Neural progenitor cell (in vitro differentiated cells): ENCODE measurements around the gene WDR93. TPM values are rescaled to one million over a fixed set of nuclear protein-coding genes. Genes with fewer than 3 reads are reported as not detected.

Experiments used
- DNase-seq: peaks from one replicate; pipeline ENCODE4 v3.0.0-alpha.2; 2016; ENCODE audit warnings: low spot score
- H2AFZ ChIP-seq: fragments of 200-600 bp; sonication (generic); replicated peaks from 2 replicates; pipeline ENCODE4 v1.6.1; 2016; ENCODE audit warnings: antibody characterized with exemption
- H3F3A ChIP-seq: fragments of 200-600 bp; sonication (generic); 2 replicates; pipeline ENCODE4 v1.6.1; 2016; ENCODE audit warnings: antibody characterized with exemption, low read depth
- H3K27ac ChIP-seq: fragments of 200-600 bp; sonication (generic); 2 replicates; pipeline ENCODE4 v1.5.1; 2016; ENCODE audit warnings: mild to moderate bottlenecking
- H3K27me3 ChIP-seq: fragments of 200-600 bp; sonication (generic); 2 replicates; pipeline ENCODE4 v1.6.1; 2016; ENCODE audit warnings: mild to moderate bottlenecking, moderate library complexity
- H3K36me3 ChIP-seq: fragments of 200-600 bp; sonication (generic); 2 replicates; pipeline ENCODE4 v1.5.1; 2016
- H3K4me1 ChIP-seq: fragments of 200-600 bp; sonication (generic); 2 replicates; pipeline ENCODE4 v1.6.1; 2016; ENCODE audit warnings: mixed run types
- H3K4me2 ChIP-seq: fragments of 200-600 bp; sonication (generic); 2 replicates; pipeline ENCODE4 v1.6.1; 2016
- H3K4me3 ChIP-seq: fragments of 200-600 bp; sonication (generic); 2 replicates; pipeline ENCODE4 v1.5.1; 2016
- H3K79me2 ChIP-seq: fragments of 200-600 bp; sonication (generic); 2 replicates; pipeline ENCODE4 v1.6.1; 2016; ENCODE audit warnings: low read depth
- H3K9ac ChIP-seq: fragments of 200-600 bp; sonication (generic); 2 replicates; pipeline ENCODE4 v1.6.1; 2016
- H3K9me3 ChIP-seq: fragments of 200-600 bp; sonication (generic); 2 replicates; pipeline ENCODE4 v1.5.1; 2016; ENCODE audit warnings: low read depth
- H4K20me1 ChIP-seq: fragments of 200-600 bp; sonication (generic); 2 replicates; pipeline ENCODE4 v1.6.1; 2016; ENCODE audit warnings: low read depth
- H3K27ac Mint-ChIP-seq: 3 replicates; pipeline ENCODE4 v1.8.0; 2021; ENCODE audit warnings: mixed read lengths
- H3K27me3 Mint-ChIP-seq: 2 replicates; pipeline ENCODE4 v1.8.0; 2022; ENCODE audit warnings: low read depth, mild to moderate bottlenecking, inconsistent platforms, moderate library complexity, mixed read lengths; ENCODE audit not compliant: insufficient read depth
- H3K36me3 Mint-ChIP-seq: 3 replicates; pipeline ENCODE4 v1.8.0; 2021; ENCODE audit warnings: mixed read lengths
- H3K4me1 Mint-ChIP-seq: 3 replicates; pipeline ENCODE4 v1.8.0; 2021; ENCODE audit warnings: mixed read lengths
- H3K4me3 Mint-ChIP-seq: 3 replicates; pipeline ENCODE4 v1.8.0; 2021; ENCODE audit warnings: mild to moderate bottlenecking, moderate library complexity, mixed read lengths
- H3K9me3 Mint-ChIP-seq: 3 replicates; pipeline ENCODE4 v1.8.0; 2020; ENCODE audit warnings: mixed read lengths
- CTCF ChIP-seq: fragments of 200-600 bp; sonication (generic); IDR thresholded peaks from 2 replicates; pipeline ENCODE4 v1.5.1; 2017; ENCODE audit warnings: antibody characterized with exemption, mild to moderate bottlenecking
- EZH2 ChIP-seq: fragments of 200-600 bp; sonication (generic); IDR thresholded peaks from 2 replicates; pipeline ENCODE4 v1.6.1; 2017; ENCODE audit warnings: antibody characterized with exemption, mild to moderate bottlenecking, moderate library complexity
- EZH2phosphoT487 ChIP-seq: fragments of 200-600 bp; sonication (generic); IDR thresholded peaks from 2 replicates; pipeline ENCODE4 v1.6.1; 2017; ENCODE audit warnings: antibody characterized with exemption
- total RNA-seq: library from RNA; depleted of rRNA; stranded (reverse); fragments of >200 nt; gene quantifications from 2 replicates; pipeline ENCODE4 v1.2.3, GENCODE V29; 2015; ENCODE audit warnings: low replicate concordance

WDR93 gene
- total RNA-seq, 1 donor from 2014 or later = 0.51 TPM

GRCh38 chr15:89652131-89652530, 38.5 kb upstream of the WDR93 start:
- Histone ChIP-seq H3K4me1 (peaks cover 3% of the 10 kb centered on the region), H3F3A (peaks cover 13% of the 10 kb centered on the region), H3K4me3 (no peak overlapping the region), H3K9ac (no peak overlapping the region), H3K36me3 (no peaks in the 10 kb centered on the region), H3K27me3 (no peaks in the 10 kb centered on the region), H4K20me1 (peaks cover 7% of the 10 kb centered on the region), H3K79me2 (peaks cover 19% of the 10 kb centered on the region), H3K27ac (no peak overlapping the region), H3K4me2 (no peak overlapping the region), H3K9me3 (no peaks in the 10 kb centered on the region), H2AFZ (no peak overlapping the region)
- TF ChIP-seq EZH2phosphoT487 = no peak
- TF ChIP-seq CTCF = no peak
- no peak for TF ChIP-seq EZH2
- no peak overlapping the region for H3K27ac Mint-ChIP-seq
- H3K36me3 Mint-ChIP-seq = peaks cover 17% of the 10 kb centered on the region
- H3K9me3 Mint-ChIP-seq = no peaks in the 10 kb centered on the region
- H3K27me3 Mint-ChIP-seq = peaks cover 11% of the 10 kb centered on the region
- H3K4me1 Mint-ChIP-seq = peaks cover 18% of the 10 kb centered on the region
- peak overlapping the region; percentile 53 for H3K4me3 Mint-ChIP-seq
- DNase-seq = no peak

- Mint-ChIP-seq H3K9me3 (no peaks in the 10 kb centered on the region), H3K27me3 (peaks cover 11% of the 10 kb centered on the region), H3K4me1 (peaks cover 17% of the 10 kb centered on the region), H3K27ac (no peak overlapping the region), H3K4me3 (no peak overlapping the region), H3K36me3 (peaks cover 16% of the 10 kb centered on the region)
- no peak for DNase-seq
- H3F3A ChIP-seq = peaks cover 13% of the 10 kb centered on the region
- no peak overlapping the region for H3K4me2 ChIP-seq
- H3K9me3 ChIP-seq = no peaks in the 10 kb centered on the region
- H3K36me3 ChIP-seq = no peaks in the 10 kb centered on the region
- no peak overlapping the region for H3K27ac ChIP-seq
- H3K4me1 ChIP-seq = peaks cover 3% of the 10 kb centered on the region
- no peaks in the 10 kb centered on the region for H3K27me3 ChIP-seq
- no peak overlapping the region for H3K4me3 ChIP-seq
- H3K79me2 ChIP-seq = peaks cover 19% of the 10 kb centered on the region
- no peak overlapping the region for H3K9ac ChIP-seq
- H4K20me1 ChIP-seq = peaks cover 3% of the 10 kb centered on the region
- H2AFZ ChIP-seq = no peak overlapping the region
- TF ChIP-seq EZH2phosphoT487 (no peak), EZH2 (no peak), CTCF (no peak)
Measured at GRCh38 chr15:89652666-89653065, 37.9 kb upstream of the WDR93 start.

GRCh38 chr15:89653578-89653977, 37.0 kb upstream of the WDR93 start:
- no peak overlapping the region for H3K9ac ChIP-seq
- Mint-ChIP-seq H3K36me3 (peaks cover 12% of the 10 kb centered on the region), H3K27ac (no peak overlapping the region), H3K4me3 (peak overlapping the region; percentile 77), H3K27me3 (peaks cover 11% of the 10 kb centered on the region), H3K9me3 (no peaks in the 10 kb centered on the region), H3K4me1 (peaks cover 17% of the 10 kb centered on the region)
- TF ChIP-seq EZH2 (no peak), EZH2phosphoT487 (no peak), CTCF (no peak)
- H3K27ac ChIP-seq = no peak overlapping the region
- H3K4me2 ChIP-seq = no peak overlapping the region
- H3F3A ChIP-seq = peaks cover 13% of the 10 kb centered on the region
- no peak overlapping the region for H2AFZ ChIP-seq
- no peaks in the 10 kb centered on the region for H3K36me3 ChIP-seq
- DNase-seq = no peak
- H3K9me3 ChIP-seq = no peaks in the 10 kb centered on the region
- peaks cover 19% of the 10 kb centered on the region for H3K79me2 ChIP-seq
- no peak overlapping the region for H3K4me3 ChIP-seq
- H3K4me1 ChIP-seq = peaks cover 3% of the 10 kb centered on the region
- H4K20me1 ChIP-seq = peaks cover 3% of the 10 kb centered on the region
- H3K27me3 ChIP-seq = no peaks in the 10 kb centered on the region
